Keratinocyte (primary cell): ENCODE data around the gene TTC24. TPM values are rescaled to one million over a fixed set of nuclear protein-coding genes. Genes with fewer than 3 reads are reported as not detected.

Source experiments
- DNase-seq: peaks from one replicate; pipeline ENCODE4 v3.0.0-alpha.2; 2011; ENCODE audit warnings: low read depth, missing footprints, low spot score
- FAIRE-seq: peaks from 2 replicates; lab custom pipeline; 2011; peaks lifted over from hg19 to GRCh38; lab: Jason Lieb, UNC
- H2AFZ ChIP-seq: 2 replicates; pipeline ENCODE4 v1.6.0; 2012; ENCODE audit warnings: low read length, control low read depth, inconsistent platforms; ENCODE audit not compliant: control insufficient read depth
- H3K27ac ChIP-seq: 2 replicates; pipeline ENCODE4 v1.5.1; 2011; ENCODE audit warnings: low read length; ENCODE audit not compliant: control insufficient read depth, insufficient read depth
- H3K27me3 ChIP-seq: 3 replicates; pipeline ENCODE4 v1.6.0; 2011; ENCODE audit warnings: low read length; ENCODE audit not compliant: control insufficient read depth, insufficient read depth; ENCODE audit errors: extremely low read depth
- H3K36me3 ChIP-seq, 2 experiments: 2 replicates in 1 of 2; 3 replicates in 1 of 2; pipeline ENCODE4 v1.5.1; 2011; ENCODE audit warnings: low read length in 2 of 2, mild to moderate bottlenecking in 1 of 2; ENCODE audit not compliant: control insufficient read depth in 2 of 2, insufficient read depth in 2 of 2; ENCODE audit errors: extremely low read depth in 1 of 2
- H3K4me1 ChIP-seq: 3 replicates; pipeline ENCODE4 v1.5.1; 2011; ENCODE audit warnings: low read length; ENCODE audit not compliant: control insufficient read depth, insufficient read depth; ENCODE audit errors: extremely low read depth
- H3K4me2 ChIP-seq: 3 replicates; pipeline ENCODE4 v1.6.0; 2011; ENCODE audit warnings: low read depth, low read length; ENCODE audit not compliant: control insufficient read depth, insufficient read depth; ENCODE audit errors: extremely low read depth
- H3K4me3 ChIP-seq, 3 experiments: fragments of 200-600 bp in 1 of 3; sonication (generic) in 1 of 3; 2 replicates in 2 of 3; 3 replicates in 1 of 3; pipeline ENCODE4 v1.5.1; 2011 to 2016; ENCODE audit warnings: low read length in 3 of 3, mild to moderate bottlenecking in 3 of 3, control low read depth in 2 of 3, inconsistent platforms in 1 of 3, low read depth in 1 of 3, mixed read lengths in 1 of 3, mixed run types in 1 of 3, moderate library complexity in 1 of 3; ENCODE audit not compliant: control insufficient read depth in 2 of 3, insufficient read depth in 2 of 3; ENCODE audit errors: extremely low read depth in 1 of 3
- H3K79me2 ChIP-seq: 2 replicates; pipeline ENCODE4 v1.6.0; 2012; ENCODE audit warnings: low read length; ENCODE audit not compliant: control insufficient read depth, insufficient read depth
- H3K9ac ChIP-seq: 3 replicates; pipeline ENCODE4 v1.6.0; 2011; ENCODE audit warnings: low read length; ENCODE audit not compliant: control insufficient read depth, insufficient read depth; ENCODE audit errors: extremely low read depth
- H3K9me1 ChIP-seq: 3 replicates; pipeline ENCODE4 v1.6.0; 2011; ENCODE audit warnings: low read length; ENCODE audit not compliant: control insufficient read depth, insufficient read depth; ENCODE audit errors: extremely low read depth
- H3K9me3 ChIP-seq: 2 replicates; pipeline ENCODE4 v1.5.1; 2012; ENCODE audit warnings: low read depth, low read length; ENCODE audit not compliant: control insufficient read depth
- H4K20me1 ChIP-seq: 3 replicates; pipeline ENCODE4 v1.6.0; 2011; ENCODE audit warnings: low read length; ENCODE audit not compliant: control insufficient read depth, insufficient read depth; ENCODE audit errors: extremely low read depth
- EZH2 ChIP-seq: IDR thresholded peaks from one replicate; pipeline ENCODE4 v1.6.1; 2012; ENCODE audit warnings: inconsistent platforms, mild to moderate bottlenecking, low read length, moderate library complexity
- dilution Hi-C: fragments of 300-500 bp; cut with MboI; formaldehyde crosslinking; loops from one replicate; pipeline ENCODE4 v1.7.0; 2020; ENCODE audit warnings: low sequenced_read_pairs; ENCODE audit not compliant: extremely low pct_ligation_motif_present
- polyA plus RNA-seq, 5 experiments: library from polyadenylated mRNA; depleted of rRNA in 3 of 5; stranded (reverse) in 3 of 5; stranded (forward) in 1 of 5; unstranded in 1 of 5; fragments of >200 nt; gene quantifications; 1 replicate in 1 of 5; 2 replicates in 3 of 5; 3 replicates in 1 of 5; pipeline versions ENCODE4 v1.2.1 to v1.2.3, GENCODE V29; 2011 to 2012; ENCODE audit warnings: missing spikeins in 2 of 5, low read depth in 1 of 5, low replicate concordance in 1 of 5
- TF ChIP-seq, protein P1 (sequence below), 3 experiments: IDR thresholded peaks in 1 of 3; conservative IDR thresholded peaks in 1 of 3; optimal IDR thresholded peaks in 1 of 3; 2 replicates in 2 of 3; 3 replicates in 1 of 3; pipeline versions ENCODE3 to v1.5.1; 2011; ENCODE audit warnings: low read length in 3 of 3, mild to moderate bottlenecking in 3 of 3, moderate library complexity in 2 of 3, control low read depth in 1 of 3, inconsistent platforms in 1 of 3; ENCODE audit not compliant: insufficient read depth in 2 of 3; ENCODE audit errors: extremely low read depth in 1 of 3

The TTC24 gene
- polyA plus RNA-seq, 1 donor (not counting 4 experiments of a cell fraction or from before 2014, with no cell fraction given): not detected

DNA sequence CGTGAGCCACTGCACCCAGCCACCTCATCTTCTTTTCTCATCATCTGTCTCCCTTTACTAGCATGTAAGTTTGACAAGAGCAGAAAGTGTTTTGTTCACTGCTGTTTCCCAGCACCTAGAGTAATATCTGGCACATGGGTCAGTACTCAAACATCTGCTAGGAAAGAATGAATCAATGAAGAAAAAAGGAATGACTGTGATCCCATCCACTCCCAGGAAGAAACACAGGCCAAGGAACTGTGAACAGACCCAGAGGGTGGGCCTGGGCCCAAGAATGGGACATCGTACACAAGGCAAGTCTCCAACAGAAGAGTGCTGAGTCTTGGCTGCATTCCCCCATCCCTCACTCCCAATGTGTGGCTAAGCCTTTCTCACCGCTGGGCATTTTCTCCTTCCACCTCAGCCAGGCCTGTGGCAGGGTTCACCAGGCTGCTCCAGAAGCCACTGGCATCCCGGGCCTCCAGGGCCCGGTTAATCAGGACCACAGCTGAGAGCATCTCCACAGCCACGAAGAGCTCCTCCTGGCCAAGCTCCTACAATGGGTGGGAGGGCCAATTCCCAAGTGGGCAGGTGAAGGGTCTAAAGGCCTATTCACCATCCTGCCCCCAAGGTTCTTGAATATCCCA is 25.6 kb upstream of the TTC24 start:
- Histone ChIP-seq H3K79me2 (no peaks in the 10 kb centered on the region), H2AFZ (no peak overlapping the region), H3K9me1 (no peaks in the 10 kb centered on the region), H3K4me2 (no peak overlapping the region), H3K4me1 (peaks cover 2% of the 10 kb centered on the region), H3K36me3 (peaks cover 0 to 30% of the 10 kb centered on the region in 2 experiments), H4K20me1 (no peaks in the 10 kb centered on the region), H3K27ac (no peak overlapping the region), H3K9ac (no peak overlapping the region), H3K9me3 (no peaks in the 10 kb centered on the region), H3K4me3 (no peak overlapping the region), H3K27me3 (no peaks in the 10 kb centered on the region)
- TF ChIP-seq, protein P1, sequence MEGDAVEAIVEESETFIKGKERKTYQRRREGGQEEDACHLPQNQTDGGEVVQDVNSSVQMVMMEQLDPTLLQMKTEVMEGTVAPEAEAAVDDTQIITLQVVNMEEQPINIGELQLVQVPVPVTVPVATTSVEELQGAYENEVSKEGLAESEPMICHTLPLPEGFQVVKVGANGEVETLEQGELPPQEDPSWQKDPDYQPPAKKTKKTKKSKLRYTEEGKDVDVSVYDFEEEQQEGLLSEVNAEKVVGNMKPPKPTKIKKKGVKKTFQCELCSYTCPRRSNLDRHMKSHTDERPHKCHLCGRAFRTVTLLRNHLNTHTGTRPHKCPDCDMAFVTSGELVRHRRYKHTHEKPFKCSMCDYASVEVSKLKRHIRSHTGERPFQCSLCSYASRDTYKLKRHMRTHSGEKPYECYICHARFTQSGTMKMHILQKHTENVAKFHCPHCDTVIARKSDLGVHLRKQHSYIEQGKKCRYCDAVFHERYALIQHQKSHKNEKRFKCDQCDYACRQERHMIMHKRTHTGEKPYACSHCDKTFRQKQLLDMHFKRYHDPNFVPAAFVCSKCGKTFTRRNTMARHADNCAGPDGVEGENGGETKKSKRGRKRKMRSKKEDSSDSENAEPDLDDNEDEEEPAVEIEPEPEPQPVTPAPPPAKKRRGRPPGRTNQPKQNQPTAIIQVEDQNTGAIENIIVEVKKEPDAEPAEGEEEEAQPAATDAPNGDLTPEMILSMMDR (optimal IDR thresholded peaks at IDR 0.05 in 1 of 3, IDR thresholded peaks at IDR 0.05 in 1 of 3, conservative IDR thresholded peaks at IDR 0.05 in 1 of 3; ENCODE audit: extremely low read depth in 1 of 3, insufficient read depth in 2 of 3, low read length in 3 of 3): no peak
- TF ChIP-seq EZH2: no peak
- dilution Hi-C loops: no loop called here
- FAIRE-seq: no peak
- DNase-seq: no peak

DNA sequence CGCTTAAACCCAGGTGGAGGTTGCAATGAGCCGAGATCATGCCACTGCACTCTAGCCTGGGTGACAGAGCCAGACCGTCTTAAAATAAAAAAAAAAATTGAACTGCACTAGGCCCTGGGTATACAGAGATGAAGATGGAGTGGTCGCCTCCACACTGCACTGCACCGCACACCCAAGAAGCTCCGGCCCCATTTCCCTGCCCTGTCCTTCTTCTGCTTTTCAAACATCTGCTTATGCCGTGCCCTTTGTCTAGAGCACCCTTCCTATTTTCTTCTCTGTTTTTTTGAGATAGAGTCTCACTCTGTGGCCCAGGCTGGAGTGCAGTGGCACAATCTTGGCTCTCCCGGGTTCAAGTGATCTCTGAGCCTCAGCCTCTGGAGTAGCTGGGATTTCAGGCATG is 24.6 kb upstream of the TTC24 start:
- peaks cover 2% of the 10 kb centered on the region for H3K4me1 ChIP-seq
- no peak overlapping the region for H3K4me2 ChIP-seq
- no peaks in the 10 kb centered on the region for H4K20me1 ChIP-seq
- H3K4me3 ChIP-seq: no peak overlapping the region
- TF ChIP-seq, protein P1 (optimal IDR thresholded peaks at IDR 0.05 in 1 of 3, IDR thresholded peaks at IDR 0.05 in 1 of 3, conservative IDR thresholded peaks at IDR 0.05 in 1 of 3; ENCODE audit: extremely low read depth in 1 of 3, insufficient read depth in 2 of 3, low read length in 3 of 3): no peak
- TF ChIP-seq EZH2: no peak
- no peak for FAIRE-seq
- H2AFZ ChIP-seq: no peak overlapping the region
- H3K9me3 ChIP-seq: no peaks in the 10 kb centered on the region
- H3K27ac ChIP-seq: no peak overlapping the region
- no peak for DNase-seq
- no peaks in the 10 kb centered on the region for H3K9me1 ChIP-seq
- H3K79me2 ChIP-seq: no peaks in the 10 kb centered on the region
- no peaks in the 10 kb centered on the region for H3K27me3 ChIP-seq
- dilution Hi-C loops: no loop called here
- H3K36me3 ChIP-seq: peaks cover 0 to 29% of the 10 kb centered on the region in 2 experiments
- H3K9ac ChIP-seq: no peak overlapping the region
